ENCODE results near the gene SLC49A4.

DNA sequence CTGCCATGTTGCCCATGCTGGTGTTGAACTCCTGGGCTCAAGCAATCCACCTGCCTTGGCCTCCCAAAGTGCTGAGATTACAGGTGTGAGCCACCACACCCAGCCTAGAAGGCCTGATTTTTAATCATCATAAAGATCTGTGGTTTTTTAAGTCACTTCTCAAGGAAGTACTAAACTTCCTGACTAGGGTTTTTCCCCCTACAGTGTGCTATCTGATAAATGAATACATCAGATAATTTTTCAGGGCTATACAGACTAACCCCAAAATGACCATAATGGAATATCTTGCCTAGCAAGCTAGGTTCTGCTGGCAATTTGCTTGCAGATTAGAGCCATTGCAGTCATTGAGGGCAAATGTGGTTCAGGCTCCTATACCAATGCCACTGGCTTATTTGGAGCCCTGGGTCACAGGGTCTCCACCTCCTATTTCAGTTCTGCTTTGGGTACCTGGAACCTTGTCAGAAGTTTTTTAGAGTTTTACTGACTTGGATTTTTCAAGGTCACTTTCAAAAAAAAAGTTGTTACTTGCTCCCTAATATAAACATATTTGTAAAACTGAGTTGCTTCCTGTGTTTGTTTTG is 80.8 kb downstream of the SLC49A4 start:
- no peak for TF ChIP-seq POLR2AphosphoS5 (IDR thresholded peaks at IDR 0.05; ENCODE audit: borderline replicate concordance, low read depth, low read length)
- TF ChIP-seq EZH2 (IDR thresholded peaks at IDR 0.05) = no peak
- no peak for TF ChIP-seq FOXP2 (optimal IDR thresholded peaks at IDR 0.05; ENCODE audit: control extremely low read depth, extremely low read length, insufficient read depth)

Data from SK-N-MC (cell line).